ENCODE data around the gene ATF6. TPM values are rescaled to one million over a fixed set of nuclear protein-coding genes. Genes with fewer than 3 reads are reported as not detected.

ATF6 gene
- total and polyA plus RNA-seq, 4 donors, result 10.0 to 22.5 (median 13.4) TPM

- no peak for DNase-seq (ENCODE audit: low spot score)
- Histone ChIP-seq H3K36me3 (ENCODE audit: control insufficient read depth in 4 of 4, insufficient read depth in 3 of 4, low read depth in 1 of 4, low read length in 3 of 4) (peaks cover 0 to 8% (median 7%) of the 10 kb centered on the region in 4 donors), H3K9me3 (ENCODE audit: control insufficient read depth in 4 of 4, low read length in 3 of 4) (no peaks in the 10 kb centered on the region), H3K27me3 (ENCODE audit: control insufficient read depth in 4 of 4, insufficient read depth in 4 of 4, low read length in 3 of 4) (no peaks in the 10 kb centered on the region), H3K27ac (ENCODE audit: low read depth in 1 of 2, low read length in 2 of 2) (no peak overlapping the region), H3K4me3 (ENCODE audit: low read depth in 1 of 3, low read length in 3 of 3) (no peak overlapping the region), H3K4me1 (ENCODE audit: control insufficient read depth in 4 of 4, insufficient read depth in 4 of 4, low read length in 3 of 4) (no peaks in the 10 kb centered on the region), H3K9ac (ENCODE audit: low read depth in 1 of 2, low read length in 2 of 2) (no peak overlapping the region)
- TF ChIP-seq ZBTB33 (IDR thresholded peaks at IDR 0.05) (no peak), SP1 (IDR thresholded peaks at IDR 0.05) (no peak), FOXA1 (IDR thresholded peaks at IDR 0.05) (no peak), RAD21 (IDR thresholded peaks at IDR 0.05) (no peak)
- WGBS, result 95% methylated on average over 5 of the region's 5 CpGs
Observed at GRCh38 chr1:161946071-161946987, 180.2 kb downstream of the ATF6 start.

- Histone ChIP-seq H3K36me3 (ENCODE audit: control insufficient read depth in 4 of 4, insufficient read depth in 3 of 4, low read depth in 1 of 4, low read length in 3 of 4) (peaks cover 0 to 6% (median 4%) of the 10 kb centered on the region in 4 donors), H3K4me3 (ENCODE audit: low read depth in 1 of 3, low read length in 3 of 3) (no peak overlapping the region), H3K9me3 (ENCODE audit: control insufficient read depth in 4 of 4, low read length in 3 of 4) (no peaks in the 10 kb centered on the region), H3K27ac (ENCODE audit: low read depth in 1 of 2, low read length in 2 of 2) (no peak overlapping the region), H3K27me3 (ENCODE audit: control insufficient read depth in 4 of 4, insufficient read depth in 4 of 4, low read length in 3 of 4) (no peaks in the 10 kb centered on the region), H3K4me1 (ENCODE audit: control insufficient read depth in 4 of 4, insufficient read depth in 4 of 4, low read length in 3 of 4) (no peaks in the 10 kb centered on the region), H3K9ac (ENCODE audit: low read depth in 1 of 2, low read length in 2 of 2) (no peak overlapping the region)
- 83% methylated on average over 4 of the region's 4 CpGs for WGBS
- DNase-seq (ENCODE audit: low spot score), result no peak
- TF ChIP-seq RAD21 (IDR thresholded peaks at IDR 0.05) (no peak), ZBTB33 (IDR thresholded peaks at IDR 0.05) (no peak), FOXA1 (IDR thresholded peaks at IDR 0.05) (no peak), FOXA2 (IDR thresholded peaks at IDR 0.05) (no peak), EGR1 (IDR thresholded peaks at IDR 0.05; ENCODE audit: low read depth in 2 of 2) (no peak), MAX (IDR thresholded peaks at IDR 0.05) (no peak), ATF3 (IDR thresholded peaks at IDR 0.05) (no peak), TAF1 (conservative IDR thresholded peaks at IDR 0.05) (no peak), RXRA (IDR thresholded peaks at IDR 0.05) (no peak), CTCF (IDR thresholded peaks at IDR 0.05; ENCODE audit: low read depth, low read length, missing input control) (no peak), YY1 (IDR thresholded peaks at IDR 0.05) (no peak), GABPA (IDR thresholded peaks at IDR 0.05 in 1 of 2, conservative IDR thresholded peaks at IDR 0.05 in 1 of 2) (no peak), SP1 (IDR thresholded peaks at IDR 0.05) (no peak), REST (IDR thresholded peaks at IDR 0.05) (no peak)
Observed at GRCh38 chr1:161948435-161948834, 182.3 kb downstream of the ATF6 start.

Data from liver (tissue), 9 donors.